Activated naive CD4-positive, alpha-beta T cell (primary cell): ENCODE measurements around the gene FBLN2.

Source experiments
- DNase-seq, 4 experiments: peaks; one replicate each; lab custom pipeline; 2025; lab: John Stamatoyannopoulos, UW

Gene FBLN2

DNA sequence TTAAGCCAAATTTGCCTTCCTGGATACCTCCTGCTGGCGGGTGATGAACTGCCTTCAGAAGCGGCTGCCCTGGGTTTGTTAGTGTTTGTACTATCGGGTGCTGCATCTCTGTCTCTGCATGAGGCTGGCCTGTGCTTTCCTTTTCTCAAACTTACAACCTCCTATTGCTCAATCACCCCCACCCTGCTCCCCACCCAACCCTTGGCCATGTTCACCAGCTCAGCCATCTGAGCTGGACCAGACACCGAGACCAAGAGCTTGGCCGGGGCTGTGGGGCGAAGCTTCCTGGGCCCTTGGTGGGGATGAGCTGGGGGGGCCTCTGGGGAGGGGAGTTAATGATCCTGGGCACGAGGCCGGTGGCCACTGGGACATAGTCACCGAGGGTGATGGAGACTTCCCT lies 16.8 kb upstream of the FBLN2 start:
- no peak for DNase-seq

GRCh38 chr3:13532631-13533030 lies 16.3 kb upstream of the FBLN2 start:
- DNase-seq, result no peak

DNA sequence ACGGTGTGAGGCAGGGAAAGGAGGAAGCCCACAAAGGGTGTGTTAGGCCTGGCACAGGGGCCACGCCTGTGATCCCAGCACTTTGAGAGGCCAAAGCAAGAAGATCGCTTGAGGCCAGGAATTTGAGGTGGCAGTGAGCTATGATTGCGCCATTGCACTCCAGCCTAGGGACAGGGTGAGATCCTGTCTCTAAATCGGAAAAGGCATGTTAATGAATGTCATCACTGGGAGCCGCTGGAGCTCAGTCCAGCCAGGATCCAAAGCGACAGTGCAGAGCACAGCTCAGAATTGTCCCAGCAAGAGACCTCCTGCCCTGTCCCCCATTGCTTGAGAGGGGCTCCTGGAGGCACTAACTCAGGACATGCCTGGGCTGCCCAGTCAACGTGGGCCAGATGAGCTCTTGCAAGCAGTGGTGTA lies 15.0 kb upstream of the FBLN2 start:
- DNase-seq, result no peak

- DNase-seq, result no peak
Observed at GRCh38 chr3:13535526-13535875, 13.4 kb upstream of the FBLN2 start.

GRCh38 chr3:13535905-13536304 lies 13.0 kb upstream of the FBLN2 start:
- no peak for DNase-seq

DNA sequence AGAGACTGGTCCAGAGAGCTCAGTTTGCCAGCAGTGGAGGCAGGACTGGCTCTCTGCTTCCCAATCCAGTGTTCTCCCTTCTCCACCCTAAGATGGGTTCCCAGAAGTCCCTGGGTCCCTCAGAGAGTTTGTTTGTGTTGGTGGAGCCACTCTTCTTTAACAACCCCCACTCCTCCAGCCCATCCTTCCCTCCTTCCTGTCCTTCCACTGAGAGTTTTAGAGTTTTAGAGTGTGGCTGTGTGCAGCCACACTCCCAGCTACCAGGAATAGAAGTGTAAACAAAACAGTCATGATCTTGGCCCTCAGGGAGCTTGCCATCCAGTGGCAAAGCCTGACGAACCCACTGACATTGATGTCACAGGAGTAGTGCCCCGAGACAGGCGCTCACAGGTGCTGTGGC lies 12.5 kb upstream of the FBLN2 start:
- no peak for DNase-seq

GRCh38 chr3:13536832-13537231 lies 12.1 kb upstream of the FBLN2 start:
- DNase-seq, result no peak

DNA sequence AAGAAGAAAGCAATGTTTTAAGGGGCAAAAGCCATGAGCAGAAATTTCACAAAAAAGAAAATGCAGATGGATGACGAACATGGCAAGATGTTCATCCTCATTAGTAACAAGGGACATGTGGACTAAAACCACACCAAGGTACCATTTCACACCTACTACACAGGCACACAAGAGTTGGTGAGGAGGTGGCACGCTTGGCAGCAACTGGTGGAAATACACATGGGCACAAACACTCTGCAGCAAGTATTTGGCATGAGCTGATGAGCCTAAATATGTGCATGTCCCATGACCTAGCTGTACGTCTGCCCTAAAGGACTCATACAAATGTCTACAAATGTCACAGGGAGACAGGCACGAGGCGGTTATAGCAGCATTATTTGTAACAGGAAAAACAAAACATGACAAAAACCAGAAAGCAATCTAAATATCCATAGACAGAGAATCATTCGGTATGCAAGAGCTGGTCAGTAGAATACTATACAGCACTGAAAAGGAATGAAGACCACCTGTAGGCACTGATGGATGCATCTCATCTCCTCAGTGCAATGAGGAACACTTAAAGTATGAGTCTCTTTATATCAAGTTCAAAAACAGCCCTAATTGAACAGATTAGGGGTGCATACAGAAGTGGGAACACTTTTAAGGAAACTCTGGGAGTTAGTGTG lies 11.5 kb upstream of the FBLN2 start:
- no peak for DNase-seq

DNA sequence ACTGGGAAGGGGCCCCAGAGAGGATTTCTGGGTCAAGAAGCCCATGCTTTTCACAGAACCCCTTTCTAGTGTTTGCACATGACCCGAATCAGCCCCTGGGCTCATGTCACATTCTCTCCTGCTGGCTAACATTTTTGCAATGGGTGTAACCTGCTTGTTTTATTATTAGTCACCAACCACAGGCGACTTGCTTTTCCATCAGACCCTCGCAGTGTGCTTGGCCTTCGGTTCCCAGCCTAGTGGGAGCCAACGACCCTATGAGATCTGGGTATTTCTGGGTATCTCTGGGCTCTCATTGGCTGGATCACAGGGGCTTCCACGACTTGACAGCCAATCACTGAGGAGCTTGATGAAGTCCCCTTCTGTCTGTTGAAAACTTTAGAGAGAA lies 11.0 kb upstream of the FBLN2 start:
- DNase-seq, result no peak

GRCh38 chr3:13538520-13539291 lies 10.2 kb upstream of the FBLN2 start:
- no peak for DNase-seq

- no peak for DNase-seq
Observed at GRCh38 chr3:13539292-13539638, 9.7 kb upstream of the FBLN2 start.

DNA sequence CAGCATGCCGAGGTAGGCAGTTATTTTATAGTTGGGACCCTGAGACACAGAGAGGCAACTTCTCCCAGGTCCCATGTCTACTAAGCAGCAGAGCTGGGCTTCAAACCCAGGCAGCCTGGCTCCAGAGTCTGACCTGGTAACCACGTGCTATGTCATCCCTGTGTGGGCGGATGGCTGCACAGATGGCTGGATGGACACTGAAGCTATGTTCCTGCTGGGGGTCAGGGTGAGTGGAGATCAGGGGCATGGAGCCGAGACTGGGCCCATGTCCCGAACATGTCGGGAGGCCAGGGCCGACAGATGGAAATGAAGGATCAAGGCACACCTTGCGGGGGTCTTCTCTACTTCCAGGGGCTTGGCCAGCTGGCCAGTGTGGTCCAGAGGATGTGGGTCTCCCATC lies 9.3 kb upstream of the FBLN2 start:
- DNase-seq, result no peak

GRCh38 chr3:13540297-13540995 lies 8.5 kb upstream of the FBLN2 start:
- no peak for DNase-seq

DNA sequence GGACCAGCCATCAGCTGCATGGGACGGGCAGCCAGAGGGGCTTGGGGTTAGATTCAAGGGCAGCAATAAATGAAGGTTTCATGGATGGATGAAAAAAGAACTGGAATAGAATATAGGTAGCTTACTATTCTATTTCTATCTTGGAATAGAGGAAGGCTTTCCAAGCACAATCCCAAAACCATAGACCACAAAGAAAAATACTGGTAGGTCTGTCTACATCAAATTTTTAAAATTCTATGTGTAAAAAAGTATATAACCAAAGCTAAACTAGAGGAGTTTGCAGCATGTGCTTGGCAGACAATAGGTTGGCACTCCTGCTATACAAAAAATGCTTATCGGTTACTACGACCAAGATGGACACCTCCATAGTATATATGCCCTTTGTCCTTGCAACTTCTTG lies 7.2 kb upstream of the FBLN2 start:
- no peak for DNase-seq

DNA sequence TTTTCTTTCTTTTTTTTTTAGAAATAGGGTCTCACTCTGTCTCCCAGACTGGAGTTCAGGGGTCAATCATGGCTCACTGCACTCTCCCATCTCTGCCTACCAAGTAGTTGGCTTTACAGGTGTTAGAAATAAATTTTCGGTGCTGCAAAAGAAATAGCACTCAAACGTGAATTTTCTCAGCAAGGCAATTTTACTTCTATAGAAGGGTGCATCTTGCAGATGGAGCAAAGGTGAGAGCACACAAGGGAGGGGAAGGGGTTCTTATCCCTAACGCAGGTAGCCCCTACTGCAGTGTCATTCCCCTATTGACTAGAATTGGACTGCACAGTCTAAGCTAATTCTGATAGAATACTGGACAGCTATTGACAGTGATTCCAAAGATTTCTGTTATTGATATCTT lies 6.8 kb upstream of the FBLN2 start:
- DNase-seq, result no peak

GRCh38 chr3:13543253-13543652 lies 5.7 kb upstream of the FBLN2 start:
- DNase-seq, result no peak

- no peak for DNase-seq
Observed at GRCh38 chr3:13544293-13544831, 4.6 kb upstream of the FBLN2 start.

- DNase-seq, result no peak
Observed at GRCh38 chr3:13544951-13545651, 3.8 kb upstream of the FBLN2 start.

DNA sequence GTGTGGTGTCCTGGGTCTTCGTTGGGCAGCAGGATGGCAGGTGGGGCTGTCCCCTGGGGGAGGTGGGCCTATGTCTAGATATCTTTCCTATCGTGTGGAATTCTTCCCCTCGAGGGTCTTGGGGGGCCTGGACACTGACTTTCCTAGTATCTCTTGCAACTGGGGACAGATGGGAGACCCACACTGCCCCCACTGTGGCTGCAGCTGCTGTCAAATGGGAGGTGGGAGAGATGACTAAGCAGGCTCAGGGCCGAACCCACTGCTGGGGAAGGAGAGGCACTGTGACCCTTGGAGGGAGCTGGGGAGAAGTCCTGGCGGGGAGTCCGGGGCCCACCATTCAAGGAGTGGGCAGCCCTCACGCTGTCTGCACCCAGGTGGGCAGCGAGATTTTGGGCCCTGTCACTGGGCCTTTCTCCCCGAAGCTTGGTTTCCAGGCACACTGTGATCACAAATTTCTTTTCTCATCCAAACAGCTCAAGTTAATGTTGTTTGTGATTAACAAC lies 2.9 kb upstream of the FBLN2 start:
- DNase-seq, result no peak

DNA sequence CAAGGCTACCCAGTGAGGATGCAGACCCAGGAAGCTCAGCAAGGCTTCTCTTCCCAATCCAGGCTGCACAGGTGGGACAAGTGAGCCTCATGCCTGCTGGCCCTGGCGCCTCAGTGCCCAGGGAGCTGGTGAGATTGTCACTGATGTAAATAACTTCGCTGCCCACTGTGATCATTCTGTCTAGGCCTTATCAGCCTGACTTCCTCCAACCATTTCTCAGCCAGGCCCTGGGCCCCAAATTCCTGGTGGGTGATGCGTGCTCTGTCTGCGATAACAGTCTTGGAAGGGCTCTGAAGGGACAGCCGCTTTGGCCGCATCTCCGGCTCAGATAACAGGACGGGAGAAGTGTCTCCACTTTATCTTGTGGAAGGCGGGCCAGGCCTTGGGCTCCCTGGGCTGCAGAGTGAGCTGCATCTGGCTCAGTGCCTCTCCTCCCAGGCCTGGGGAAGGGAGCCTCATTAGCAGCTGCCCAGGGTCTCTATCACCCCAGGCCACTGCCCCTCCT lies 2.2 kb upstream of the FBLN2 start:
- DNase-seq, result no peak

GRCh38 chr3:13547591-13548371 lies 1.1 kb upstream of the FBLN2 start:
- DNase-seq, result no peak
